Neural cell (in vitro differentiated cells): ENCODE measurements around the gene BIK.

Experiments
- CTCF ChIP-seq: fragments of 450-650 bp; IDR thresholded peaks from 2 replicates; pipeline ENCODE4 v1.5.1; 2014; ENCODE audit warnings: antibody characterized with exemption, mild to moderate bottlenecking, moderate library complexity; ENCODE audit not compliant: poor library complexity, severe bottlenecking
- EP300 ChIP-seq: fragments of 450-650 bp; conservative IDR thresholded peaks from 2 replicates; pipeline ENCODE4 v1.6.1; 2014; ENCODE audit warnings: antibody characterized with exemption, mild to moderate bottlenecking, moderate library complexity; ENCODE audit not compliant: poor library complexity, severe bottlenecking
- EZH2 ChIP-seq: fragments of 200-600, 300-800 bp; shearing (Covaris generic), sonication (generic); IDR thresholded peaks from 2 replicates; pipeline ENCODE4 v1.6.1; 2014; ENCODE audit warnings: antibody characterized with exemption, low read length, borderline replicate concordance, mild to moderate bottlenecking; ENCODE audit not compliant: insufficient read depth, poor library complexity, severe bottlenecking
- POLR2AphosphoS5 ChIP-seq: IDR thresholded peaks from 2 replicates; pipeline ENCODE4 v1.6.1; 2012
- REST ChIP-seq: IDR thresholded peaks from 2 replicates; pipeline ENCODE4 v1.6.1; 2012; ENCODE audit warnings: borderline replicate concordance
- SMC3 ChIP-seq: fragments of 450-650 bp; conservative IDR thresholded peaks from 2 replicates; pipeline ENCODE4 v1.6.1; 2014; ENCODE audit warnings: antibody characterized with exemption, mild to moderate bottlenecking, moderate library complexity; ENCODE audit not compliant: poor library complexity
- TAF1 ChIP-seq: IDR thresholded peaks from 2 replicates; pipeline ENCODE4 v1.6.1; 2012; ENCODE audit warnings: low read depth

GRCh38 chr22:43151251-43152002, 40.9 kb downstream of the BIK start, which contains the start of gene TSPO:
- TF ChIP-seq EZH2 (no peak), CTCF (no peak), POLR2AphosphoS5 (no peak), REST (no peak), EP300 (no peak), SMC3 (no peak), TAF1 (no peak)
